A673 (cell line): ENCODE measurements around the gene RALGAPA2. TPM values are rescaled to one million over a fixed set of nuclear protein-coding genes. Genes with fewer than 3 reads are reported as not detected.

Experiments used
- BruUV-seq: library from RNA; stranded (reverse); fragments of 400-500 nt; replicated peaks from 2 replicates; lab custom pipeline; 2021; lab: Mats Ljungman, UMichigan
- CTCF ChIA-PET: fragments of 300-600 bp; sonication (Branson Sonifier 250); formaldehyde crosslinking; loops from one replicate; lab custom pipeline; 2022; ENCODE audit warnings: antibody characterized with exemption; lab: Charles Lee
- POLR2A ChIA-PET: fragments of 300-600 bp; sonication (Branson Sonifier 250); formaldehyde crosslinking; loops from one replicate; lab custom pipeline; 2022; ENCODE audit warnings: antibody characterized with exemption; ENCODE audit not compliant: low non-redundant PET; lab: Charles Lee
- DNase-seq: peaks from one replicate; pipeline ENCODE4 v3.0.0-alpha.2; 2015; ENCODE audit warnings: low spot score
- H3K27ac ChIP-seq: fragments of 200-600 bp; sonication (generic); 2 replicates; pipeline ENCODE4 v1.5.1; 2016; ENCODE audit warnings: mixed run types, low read depth, mild to moderate bottlenecking, mixed read lengths, antibody characterized with exemption, low read length; ENCODE audit not compliant: poor library complexity, severe bottlenecking
- H3K27me3 ChIP-seq: fragments of 200-600 bp; sonication (generic); replicated peaks from 2 replicates; pipeline ENCODE4 v1.6.1; 2017; ENCODE audit warnings: mixed run types, low read depth, mild to moderate bottlenecking, mixed read lengths, antibody characterized with exemption, low read length; ENCODE audit not compliant: insufficient read depth, poor library complexity
- H3K36me3 ChIP-seq: fragments of 200-600 bp; sonication (generic); 2 replicates; pipeline ENCODE4 v1.6.1; 2016; ENCODE audit warnings: mixed run types, mild to moderate bottlenecking, mixed read lengths, antibody characterized with exemption, low read length; ENCODE audit not compliant: insufficient read depth, poor library complexity, severe bottlenecking
- H3K4me1 ChIP-seq: fragments of 200-600 bp; sonication (generic); 2 replicates; pipeline ENCODE4 v1.6.1; 2017; ENCODE audit warnings: mixed run types, mild to moderate bottlenecking, mixed read lengths, antibody characterized with exemption, low read length; ENCODE audit not compliant: insufficient read depth, poor library complexity, severe bottlenecking
- H3K4me3 ChIP-seq: fragments of 200-600 bp; sonication (generic); 2 replicates; pipeline ENCODE4 v1.5.1; 2016; ENCODE audit warnings: low read depth, mixed run types, mild to moderate bottlenecking, mixed read lengths, low read length; ENCODE audit not compliant: poor library complexity, severe bottlenecking
- H3K9me3 ChIP-seq: fragments of 200-600 bp; sonication (generic); 2 replicates; pipeline ENCODE4 v1.6.1; 2016; ENCODE audit warnings: mixed run types, low read depth, mild to moderate bottlenecking, mixed read lengths, antibody characterized with exemption, low read length; ENCODE audit not compliant: poor library complexity, severe bottlenecking
- EZH2 ChIP-seq: fragments of 200-600 bp; sonication (generic); IDR thresholded peaks from 2 replicates; pipeline ENCODE4 v1.6.1; 2017; ENCODE audit warnings: borderline replicate concordance, low read depth, mild to moderate bottlenecking, mixed read lengths, antibody characterized with exemption, low read length; ENCODE audit not compliant: poor library complexity, severe bottlenecking
- intact Hi-C: fragments of 100-400 bp; cut with micrococcal nuclease; formaldehyde crosslinking; loops from one replicate; pipeline ENCODE4 v1.10.0; 2022; ENCODE audit not compliant: unreplicated experiment
- total RNA-seq: library from RNA; stranded (reverse); gene quantifications from 2 replicates; pipeline ENCODE4 v1.2.3, GENCODE V29; 2021
- TF ChIP-seq, protein P1 (sequence below): fragments of 300-800, 200-600 bp; sonication (generic); conservative IDR thresholded peaks from 2 replicates; pipeline ENCODE4 v1.5.1; 2017; ENCODE audit warnings: low read depth, mild to moderate bottlenecking, antibody characterized with exemption, low read length, moderate library complexity, mixed read lengths

The RALGAPA2 gene
- total RNA-seq, 1 experiment from 2014 or later: 32.4 TPM

- ChIA-PET POLR2A (no interaction called here), CTCF (no interaction called here)
- Histone ChIP-seq H3K9me3 (no peaks in the 10 kb centered on the region), H3K27me3 (no peaks in the 10 kb centered on the region), H3K36me3 (peaks cover 17% of the 10 kb centered on the region), H3K4me1 (peaks cover 7% of the 10 kb centered on the region), H3K27ac (no peak overlapping the region), H3K4me3 (no peak overlapping the region)
- no peak for DNase-seq
- no peak for TF ChIP-seq EZH2
- TF ChIP-seq, protein P1, sequence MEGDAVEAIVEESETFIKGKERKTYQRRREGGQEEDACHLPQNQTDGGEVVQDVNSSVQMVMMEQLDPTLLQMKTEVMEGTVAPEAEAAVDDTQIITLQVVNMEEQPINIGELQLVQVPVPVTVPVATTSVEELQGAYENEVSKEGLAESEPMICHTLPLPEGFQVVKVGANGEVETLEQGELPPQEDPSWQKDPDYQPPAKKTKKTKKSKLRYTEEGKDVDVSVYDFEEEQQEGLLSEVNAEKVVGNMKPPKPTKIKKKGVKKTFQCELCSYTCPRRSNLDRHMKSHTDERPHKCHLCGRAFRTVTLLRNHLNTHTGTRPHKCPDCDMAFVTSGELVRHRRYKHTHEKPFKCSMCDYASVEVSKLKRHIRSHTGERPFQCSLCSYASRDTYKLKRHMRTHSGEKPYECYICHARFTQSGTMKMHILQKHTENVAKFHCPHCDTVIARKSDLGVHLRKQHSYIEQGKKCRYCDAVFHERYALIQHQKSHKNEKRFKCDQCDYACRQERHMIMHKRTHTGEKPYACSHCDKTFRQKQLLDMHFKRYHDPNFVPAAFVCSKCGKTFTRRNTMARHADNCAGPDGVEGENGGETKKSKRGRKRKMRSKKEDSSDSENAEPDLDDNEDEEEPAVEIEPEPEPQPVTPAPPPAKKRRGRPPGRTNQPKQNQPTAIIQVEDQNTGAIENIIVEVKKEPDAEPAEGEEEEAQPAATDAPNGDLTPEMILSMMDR: no peak
- no TSS peak for BruUV-seq
- intact Hi-C loops: no loop called here
Observed at GRCh38 chr20:20497242-20497978, 215.0 kb downstream of the RALGAPA2 start.

DNA sequence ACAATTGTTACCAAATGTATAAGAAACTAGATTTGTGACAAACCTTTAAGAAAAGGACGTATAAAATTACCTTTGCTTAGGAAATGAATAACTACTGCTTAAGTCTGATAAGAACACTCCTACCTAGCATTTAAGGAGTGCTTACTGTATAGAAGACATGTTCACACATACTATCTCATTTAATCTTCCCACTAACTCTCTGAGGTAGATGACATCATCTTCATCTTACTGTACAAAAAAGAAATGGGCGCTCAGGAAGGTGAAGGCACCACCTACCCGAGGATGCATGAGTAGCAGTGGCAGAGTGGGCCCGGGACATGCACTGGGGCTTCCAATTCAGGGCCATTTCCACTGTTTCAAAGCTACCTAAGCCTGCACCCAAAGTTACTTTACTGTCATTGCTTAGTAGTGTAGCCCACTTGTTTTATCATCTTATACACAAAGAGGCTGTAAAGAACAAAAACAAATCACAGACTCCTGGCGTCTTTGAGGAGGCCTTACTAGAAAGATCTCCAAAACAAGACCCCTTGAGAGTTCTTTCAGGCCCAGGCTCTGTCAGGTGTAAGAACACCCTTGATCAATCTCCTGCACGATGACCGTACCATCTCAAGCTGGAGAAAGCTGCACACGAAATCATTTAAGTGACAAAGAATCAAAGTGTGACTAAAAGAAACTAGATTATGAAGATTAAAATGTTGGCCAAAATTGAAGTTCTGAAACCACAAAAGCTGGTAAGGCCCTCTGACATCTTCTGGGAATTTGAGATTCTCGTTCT, 216.5 kb downstream of the RALGAPA2 start:
- intact Hi-C loops: no loop called here
- no peak for DNase-seq
- H3K4me3 ChIP-seq: no peak overlapping the region
- BruUV-seq: no TSS peak
- no peaks in the 10 kb centered on the region for H3K27me3 ChIP-seq
- H3K9me3 ChIP-seq: no peaks in the 10 kb centered on the region
- CTCF ChIA-PET: no interaction called here
- peaks cover 7% of the 10 kb centered on the region for H3K4me1 ChIP-seq
- POLR2A ChIA-PET: no interaction called here
- peaks cover 8% of the 10 kb centered on the region for H3K36me3 ChIP-seq
- no peak for TF ChIP-seq EZH2
- TF ChIP-seq, protein P1: no peak
- no peak overlapping the region for H3K27ac ChIP-seq

DNA sequence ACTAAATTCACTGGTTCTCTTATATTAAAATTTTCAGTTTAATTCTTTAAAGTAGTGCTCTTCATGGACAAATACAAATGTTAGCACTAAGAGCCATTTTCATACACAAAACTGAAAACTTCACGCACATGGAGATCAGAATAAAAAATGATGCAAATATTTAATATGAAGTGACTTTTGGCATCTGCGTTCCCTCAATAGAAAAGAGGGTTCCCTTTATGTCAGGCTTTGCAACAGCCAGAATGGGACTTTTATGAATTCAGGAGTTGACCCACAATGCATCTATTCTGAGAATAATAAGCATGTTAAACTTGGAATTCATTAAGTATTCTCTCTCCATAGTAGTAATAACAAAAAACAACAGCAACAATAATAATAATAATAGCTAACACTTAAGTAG, 218.7 kb downstream of the RALGAPA2 start:
- Histone ChIP-seq H3K9me3 (no peaks in the 10 kb centered on the region), H3K36me3 (peaks cover 8% of the 10 kb centered on the region), H3K4me3 (no peak overlapping the region), H3K4me1 (peaks cover 4% of the 10 kb centered on the region), H3K27me3 (no peaks in the 10 kb centered on the region), H3K27ac (no peak overlapping the region)
- intact Hi-C loops: no loop called here
- BruUV-seq: no TSS peak
- CTCF ChIA-PET: no interaction called here
- DNase-seq: no peak
- POLR2A ChIA-PET: no interaction called here
- TF ChIP-seq, protein P1: no peak
- no peak for TF ChIP-seq EZH2
